GM12878 (cell line): ENCODE data around the gene XYLB. TPM values are rescaled to one million over a fixed set of nuclear protein-coding genes. Genes with fewer than 3 reads are reported as not detected.

Source experiments
- CEBPB ChIP-seq, 2 experiments: fragments of 150-350 bp in 1 of 2; IDR thresholded peaks; 2 replicates each; pipeline ENCODE4 v1.6.1; 2012 to 2014; ENCODE audit warnings: low read depth in 2 of 2, low read length in 2 of 2, borderline replicate concordance in 1 of 2, inconsistent platforms in 1 of 2
- ETV6 ChIP-seq, 2 experiments: fragments of 450-650 bp in 1 of 2; IDR thresholded peaks in 1 of 2; conservative IDR thresholded peaks in 1 of 2; 2 replicates each; pipeline ENCODE4 v1.6.1; 2014; ENCODE audit warnings: antibody characterized with exemption in 1 of 2, borderline replicate concordance in 1 of 2, low read depth in 1 of 2, mild to moderate bottlenecking in 1 of 2, moderate library complexity in 1 of 2
- MEF2B ChIP-seq: fragments of 450-650 bp; IDR thresholded peaks from 2 replicates; pipeline ENCODE4 v1.6.1; 2018; ENCODE audit warnings: mild to moderate bottlenecking, moderate library complexity; ENCODE audit not compliant: partially characterized antibody, poor library complexity, severe bottlenecking
- NFYA ChIP-seq: IDR thresholded peaks from 2 replicates; pipeline ENCODE4 v1.6.1; 2011; ENCODE audit warnings: low read depth, mild to moderate bottlenecking, low read length, improper control_type of control experiment, borderline replicate concordance
- POLR2AphosphoS5 ChIP-seq: IDR thresholded peaks from 2 replicates; pipeline ENCODE4 v1.6.1; 2011; ENCODE audit warnings: mild to moderate bottlenecking, low read length, inconsistent platforms
- SREBF2 ChIP-seq: IDR thresholded peaks from 2 replicates; pipeline ENCODE4 v1.6.1; 2012; ENCODE audit warnings: mild to moderate bottlenecking, low read length
- STAT3 ChIP-seq: IDR thresholded peaks from 2 replicates; pipeline ENCODE4 v1.6.1; 2011; ENCODE audit warnings: low read depth, low read length, improper control_type of control experiment
- polyA plus RNA-seq, 11 experiments: library from polyadenylated mRNA; depleted of rRNA in 4 of 11; unstranded in 6 of 11; stranded (reverse) in 5 of 11; fragments of >200 nt; fragmentation: Nextera tagmentation in 4 of 11; fragmentation: Illumina TruSeq in 1 of 11; extraction: Ambion mirVana in 4 of 11; extraction: Trizol in 1 of 11; gene quantifications; 1 replicate in 1 of 11; 2 replicates in 10 of 11; pipeline versions ENCODE4 v1.2.1 to v1.2.3, GENCODE V29; 2011 to 2016; ENCODE audit warnings: inconsistent platforms in 2 of 11, missing spikeins in 2 of 11, low read depth in 1 of 11
- total RNA-seq, 4 experiments: library from RNA; depleted of rRNA in 3 of 4; stranded (reverse); fragments of >200 nt in 3 of 4; fragmentation: Illumina TruSeq in 1 of 4; extraction: Trizol in 1 of 4; gene quantifications; 2 replicates each; pipeline versions ENCODE4 v1.2.1 to v1.2.3, GENCODE V29; 2013 to 2021
- TF ChIP-seq, protein P1 (sequence below): fragments of 450-650 bp; IDR thresholded peaks from 2 replicates; pipeline ENCODE4 v1.6.1; 2017; ENCODE audit warnings: mild to moderate bottlenecking, moderate library complexity

Gene XYLB
- total and polyA plus RNA-seq, 10 of the 15 experiments (the other 5 are each of a cell fraction or from before 2014, with no cell fraction given) = 0.60 to 6.1 (median 3.5) TPM

DNA sequence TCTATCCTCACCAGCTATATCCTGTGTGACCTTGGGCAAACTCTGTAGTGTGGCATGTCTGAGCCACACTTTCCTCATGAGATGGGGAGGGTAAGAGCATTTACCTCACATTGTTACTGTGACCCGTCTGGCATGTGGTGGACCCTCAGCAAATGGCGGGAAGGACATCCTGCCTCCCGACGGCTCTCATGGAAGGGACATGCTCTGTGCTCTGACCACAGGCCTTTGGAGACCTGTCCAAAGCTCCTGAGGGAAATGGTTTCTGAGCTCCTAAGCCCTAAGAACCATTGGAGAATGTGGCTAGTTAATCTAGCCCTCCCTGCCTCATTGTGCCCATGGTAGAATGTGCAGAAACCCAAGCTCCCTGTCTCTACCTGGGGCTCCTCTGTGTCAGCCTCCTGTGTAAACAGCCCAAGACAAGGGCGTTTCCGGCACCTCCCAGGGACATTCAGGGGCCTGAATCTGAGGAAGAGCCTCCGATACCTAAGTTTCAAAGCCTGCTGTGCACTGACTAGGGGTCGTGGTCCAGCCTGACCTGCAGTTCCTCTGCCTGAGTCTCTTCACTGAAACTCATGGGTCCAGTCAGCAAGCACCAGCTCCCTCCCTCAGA, 29.0 kb downstream of the XYLB start (continued):
- TF ChIP-seq MEF2B (no peak), STAT3 (no peak), SREBF2 (no peak), POLR2AphosphoS5 (no peak), CEBPB (IDR thresholded peaks at IDR 0.05; ENCODE audit: borderline replicate concordance in 1 of 2, low read depth in 2 of 2, low read length in 2 of 2) (no peak), NFYA (no peak), ETV6 (conservative IDR thresholded peaks at IDR 0.05 in 1 of 2, IDR thresholded peaks at IDR 0.05 in 1 of 2; ENCODE audit: borderline replicate concordance in 1 of 2, low read depth in 1 of 2) (no peak)
- TF ChIP-seq, protein P1, sequence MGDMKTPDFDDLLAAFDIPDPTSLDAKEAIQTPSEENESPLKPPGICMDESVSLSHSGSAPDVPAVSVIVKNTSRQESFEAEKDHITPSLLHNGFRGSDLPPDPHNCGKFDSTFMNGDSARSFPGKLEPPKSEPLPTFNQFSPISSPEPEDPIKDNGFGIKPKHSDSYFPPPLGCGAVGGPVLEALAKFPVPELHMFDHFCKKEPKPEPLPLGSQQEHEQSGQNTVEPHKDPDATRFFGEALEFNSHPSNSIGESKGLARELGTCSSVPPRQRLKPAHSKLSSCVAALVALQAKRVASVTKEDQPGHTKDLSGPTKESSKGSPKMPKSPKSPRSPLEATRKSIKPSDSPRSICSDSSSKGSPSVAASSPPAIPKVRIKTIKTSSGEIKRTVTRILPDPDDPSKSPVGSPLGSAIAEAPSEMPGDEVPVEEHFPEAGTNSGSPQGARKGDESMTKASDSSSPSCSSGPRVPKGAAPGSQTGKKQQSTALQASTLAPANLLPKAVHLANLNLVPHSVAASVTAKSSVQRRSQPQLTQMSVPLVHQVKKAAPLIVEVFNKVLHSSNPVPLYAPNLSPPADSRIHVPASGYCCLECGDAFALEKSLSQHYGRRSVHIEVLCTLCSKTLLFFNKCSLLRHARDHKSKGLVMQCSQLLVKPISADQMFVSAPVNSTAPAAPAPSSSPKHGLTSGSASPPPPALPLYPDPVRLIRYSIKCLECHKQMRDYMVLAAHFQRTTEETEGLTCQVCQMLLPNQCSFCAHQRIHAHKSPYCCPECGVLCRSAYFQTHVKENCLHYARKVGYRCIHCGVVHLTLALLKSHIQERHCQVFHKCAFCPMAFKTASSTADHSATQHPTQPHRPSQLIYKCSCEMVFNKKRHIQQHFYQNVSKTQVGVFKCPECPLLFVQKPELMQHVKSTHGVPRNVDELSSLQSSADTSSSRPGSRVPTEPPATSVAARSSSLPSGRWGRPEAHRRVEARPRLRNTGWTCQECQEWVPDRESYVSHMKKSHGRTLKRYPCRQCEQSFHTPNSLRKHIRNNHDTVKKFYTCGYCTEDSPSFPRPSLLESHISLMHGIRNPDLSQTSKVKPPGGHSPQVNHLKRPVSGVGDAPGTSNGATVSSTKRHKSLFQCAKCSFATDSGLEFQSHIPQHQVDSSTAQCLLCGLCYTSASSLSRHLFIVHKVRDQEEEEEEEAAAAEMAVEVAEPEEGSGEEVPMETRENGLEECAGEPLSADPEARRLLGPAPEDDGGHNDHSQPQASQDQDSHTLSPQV = no peak
- TF ChIP-seq, all 136 proteins: peak for 0
